Breast epithelium (tissue), 3 donors: ENCODE data around the gene GPR32.
"Not testable (repeated sequence)": the region's sequence is repeated elsewhere in the genome, so short reads cannot be mapped to it uniquely, and the experiment has no call there.

Source experiments
- CTCF ChIP-seq, 3 donors: fragments of 450-650 bp; IDR thresholded peaks; one replicate each; pipeline ENCODE4 v1.5.1; 2016 to 2017; ENCODE audit warnings: antibody characterized with exemption in 3 of 3, mild to moderate bottlenecking in 3 of 3, moderate library complexity in 3 of 3
- POLR2A ChIP-seq: fragments of 450-650 bp; IDR thresholded peaks from one replicate; pipeline ENCODE4 v1.6.1; 2016; ENCODE audit warnings: antibody characterized with exemption, mild to moderate bottlenecking, moderate library complexity
- POLR2AphosphoS5 ChIP-seq, 3 donors: sonication (generic); formaldehyde crosslinking; IDR thresholded peaks; one replicate each; pipeline ENCODE4 v1.6.1; 2017; ENCODE audit warnings: antibody characterized with exemption in 3 of 3

- not testable (repeated sequence) for TF ChIP-seq POLR2A; CTCF (IDR thresholded peaks at IDR 0.05); POLR2AphosphoS5 (IDR thresholded peaks at IDR 0.05)
Measured at GRCh38 chr19:50811622-50812238, 41.5 kb downstream of the GPR32 start.
